GM23248 (cell line): ENCODE results near the gene MAD2L1BP. TPM values are rescaled to one million over a fixed set of nuclear protein-coding genes. Genes with fewer than 3 reads are reported as not detected.

Experiments used
- DNase-seq: peaks from one replicate; pipeline ENCODE4 v3.0.0-alpha.2; 2015
- H2AFZ ChIP-seq: fragments of 200-600 bp; sonication (generic); 2 replicates; pipeline ENCODE4 v1.6.1; 2016; ENCODE audit warnings: antibody characterized with exemption
- H3F3A ChIP-seq: fragments of 200-600 bp; sonication (generic); 2 replicates; pipeline ENCODE4 v1.6.1; 2016; ENCODE audit warnings: mild to moderate bottlenecking, antibody characterized with exemption, mixed run types; ENCODE audit not compliant: insufficient read depth
- H3K27ac ChIP-seq: fragments of 200-600 bp; sonication (generic); 2 replicates; pipeline ENCODE4 v1.5.1; 2016; ENCODE audit warnings: mild to moderate bottlenecking
- H3K27me3 ChIP-seq: fragments of 200-600 bp; sonication (generic); replicated peaks from 2 replicates; pipeline ENCODE4 v1.6.1; 2016; ENCODE audit warnings: mild to moderate bottlenecking; ENCODE audit not compliant: insufficient read depth
- H3K36me3 ChIP-seq: fragments of 200-600 bp; sonication (generic); 2 replicates; pipeline ENCODE4 v1.6.1; 2016; ENCODE audit warnings: low read depth, mild to moderate bottlenecking
- H3K4me1 ChIP-seq: fragments of 200-600 bp; sonication (generic); 2 replicates; pipeline ENCODE4 v1.6.1; 2016; ENCODE audit warnings: mild to moderate bottlenecking; ENCODE audit not compliant: insufficient read depth
- H3K4me2 ChIP-seq: fragments of 200-600 bp; sonication (generic); one replicate; pipeline ENCODE4 v1.6.1; 2016; ENCODE audit warnings: mild to moderate bottlenecking; ENCODE audit not compliant: unreplicated experiment
- H3K4me3 ChIP-seq: fragments of 200-600 bp; sonication (generic); 2 replicates; pipeline ENCODE4 v1.5.1; 2016; ENCODE audit warnings: mild to moderate bottlenecking
- H3K79me2 ChIP-seq: fragments of 200-600 bp; sonication (generic); 2 replicates; pipeline ENCODE4 v1.6.1; 2016; ENCODE audit warnings: mild to moderate bottlenecking; ENCODE audit not compliant: insufficient read depth
- H3K9ac ChIP-seq: fragments of 200-600 bp; sonication (generic); 2 replicates; pipeline ENCODE4 v1.6.1; 2016; ENCODE audit warnings: mild to moderate bottlenecking
- H3K9me2 ChIP-seq: fragments of 200-600 bp; sonication (generic); 2 replicates; pipeline ENCODE4 v1.6.1; 2016; ENCODE audit warnings: mixed run types, mild to moderate bottlenecking, moderate library complexity; ENCODE audit not compliant: insufficient read depth
- H3K9me3 ChIP-seq: fragments of 200-600 bp; sonication (generic); one replicate; pipeline ENCODE4 v1.6.1; 2017; ENCODE audit warnings: low read depth
- H4K20me1 ChIP-seq: fragments of 200-600 bp; sonication (generic); 2 replicates; pipeline ENCODE4 v1.6.0; 2016; ENCODE audit not compliant: insufficient read depth
- EZH2 ChIP-seq: fragments of 200-600 bp; sonication (generic); IDR thresholded peaks from 2 replicates; pipeline ENCODE4 v1.6.1; 2018; ENCODE audit warnings: antibody characterized with exemption, mild to moderate bottlenecking; ENCODE audit not compliant: insufficient read depth, poor library complexity, severe bottlenecking
- EZH2phosphoT487 ChIP-seq: fragments of 200-600 bp; sonication (generic); IDR thresholded peaks from 2 replicates; pipeline ENCODE4 v1.6.1; 2018; ENCODE audit warnings: antibody characterized with exemption, moderate library complexity, mild to moderate bottlenecking, low read depth; ENCODE audit not compliant: insufficient read depth
- WGBS, 2 experiments: methylation state at CpG; one replicate each; pipeline ENCODE4 v1.1.6; 2015 to 2017; ENCODE audit warnings: low lambda C conversion rate in 2 of 2, low coverage in 1 of 2; ENCODE audit errors: missing lambda C conversion rate in 2 of 2; 5-methylcytosine and 5-hydroxymethylcytosine counted together
- in situ Hi-C: fragments of 300-500 bp; cut with MboI; formaldehyde crosslinking; loops from 2 replicates; pipeline ENCODE4 v1.15.0; 2020
- polyA plus RNA-seq: library from polyadenylated mRNA; unstranded; fragments of >200 nt; fragmentation: Nextera tagmentation; extraction: Ambion mirVana; gene quantifications from 2 replicates; pipeline ENCODE4 v1.2.1, GENCODE V29; 2016
- total RNA-seq: library from RNA; depleted of rRNA; stranded (reverse); fragments of >200 nt; shearing (Covaris generic); gene quantifications from 2 replicates; pipeline ENCODE4 v1.2.3, GENCODE V29; 2014

MAD2L1BP gene
- total and polyA plus RNA-seq, 2 experiments from 2014 or later = 32.9 to 33.9 TPM

DNA sequence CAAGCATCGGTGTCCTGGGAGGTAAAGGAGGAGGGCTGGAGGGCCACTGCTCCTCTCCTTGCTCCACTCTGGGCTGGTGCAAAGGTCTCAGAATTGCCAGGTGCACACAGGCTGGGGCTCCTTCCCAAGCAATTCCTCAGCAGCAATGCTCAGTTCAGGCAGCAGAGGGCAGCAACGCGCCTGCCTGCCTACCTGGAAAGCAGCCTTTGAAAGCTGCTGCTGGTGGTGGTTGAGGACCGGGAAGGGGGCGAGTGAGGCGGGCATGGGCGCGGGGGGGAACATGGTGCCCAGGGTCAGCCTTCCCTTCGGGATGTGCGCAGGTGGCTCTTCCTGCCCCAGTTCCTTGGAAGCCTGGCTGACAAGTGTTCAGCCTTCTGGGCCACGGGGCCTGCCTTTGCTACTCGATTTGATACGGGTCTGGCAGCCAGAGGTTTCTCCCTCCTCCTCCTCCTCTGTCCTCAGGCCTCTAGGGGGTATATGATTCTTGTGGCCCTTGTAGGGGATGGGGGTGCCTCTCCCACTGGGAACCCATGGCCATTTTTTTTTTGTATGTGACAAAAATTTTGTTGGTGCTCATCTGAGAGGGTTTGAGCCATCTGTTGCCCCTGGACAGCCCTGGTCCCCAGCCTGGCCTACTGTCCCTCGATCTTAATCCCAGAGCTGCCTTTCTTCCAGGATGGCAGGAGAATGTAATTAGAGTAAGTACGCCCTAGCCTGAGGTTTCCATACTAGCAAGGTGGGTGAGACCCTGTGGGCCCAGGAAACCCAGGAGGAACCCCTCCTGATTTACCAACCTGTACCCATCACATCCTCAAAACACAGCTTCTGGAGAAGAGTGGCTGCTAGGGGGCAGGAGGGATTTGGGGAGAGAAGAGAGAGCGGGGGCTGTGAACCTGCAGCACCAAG lies 31.9 kb downstream of the MAD2L1BP start:
- TF ChIP-seq EZH2phosphoT487 (no peak), EZH2 (no peak)
- Histone ChIP-seq H3K27me3 (no peaks in the 10 kb centered on the region), H3K9me2 (no peaks in the 10 kb centered on the region), H3F3A (peaks cover 18% of the 10 kb centered on the region; the same call in 1 of the 2 replicates), H3K4me1 (peaks cover 30% of the 10 kb centered on the region), H3K4me2 (peak overlapping the region; percentile 51), H3K9me3 (no peaks in the 10 kb centered on the region), H2AFZ (no peak overlapping the region), H4K20me1 (no peaks in the 10 kb centered on the region), H3K79me2 (no peaks in the 10 kb centered on the region), H3K36me3 (no peaks in the 10 kb centered on the region), H3K9ac (no peak overlapping the region), H3K4me3 (no peak overlapping the region), H3K27ac (no peak overlapping the region)
- DNase-seq = peak; percentile 72
- 19 to 28% methylated on average over 12 to 16 of the region's 16 CpGs for WGBS, 2 experiments
- in situ Hi-C loops = loop anchor here (25.0 kb wide), 1 partner anchor 420 kb away; no protein-coding TSS in a partner anchor

DNA sequence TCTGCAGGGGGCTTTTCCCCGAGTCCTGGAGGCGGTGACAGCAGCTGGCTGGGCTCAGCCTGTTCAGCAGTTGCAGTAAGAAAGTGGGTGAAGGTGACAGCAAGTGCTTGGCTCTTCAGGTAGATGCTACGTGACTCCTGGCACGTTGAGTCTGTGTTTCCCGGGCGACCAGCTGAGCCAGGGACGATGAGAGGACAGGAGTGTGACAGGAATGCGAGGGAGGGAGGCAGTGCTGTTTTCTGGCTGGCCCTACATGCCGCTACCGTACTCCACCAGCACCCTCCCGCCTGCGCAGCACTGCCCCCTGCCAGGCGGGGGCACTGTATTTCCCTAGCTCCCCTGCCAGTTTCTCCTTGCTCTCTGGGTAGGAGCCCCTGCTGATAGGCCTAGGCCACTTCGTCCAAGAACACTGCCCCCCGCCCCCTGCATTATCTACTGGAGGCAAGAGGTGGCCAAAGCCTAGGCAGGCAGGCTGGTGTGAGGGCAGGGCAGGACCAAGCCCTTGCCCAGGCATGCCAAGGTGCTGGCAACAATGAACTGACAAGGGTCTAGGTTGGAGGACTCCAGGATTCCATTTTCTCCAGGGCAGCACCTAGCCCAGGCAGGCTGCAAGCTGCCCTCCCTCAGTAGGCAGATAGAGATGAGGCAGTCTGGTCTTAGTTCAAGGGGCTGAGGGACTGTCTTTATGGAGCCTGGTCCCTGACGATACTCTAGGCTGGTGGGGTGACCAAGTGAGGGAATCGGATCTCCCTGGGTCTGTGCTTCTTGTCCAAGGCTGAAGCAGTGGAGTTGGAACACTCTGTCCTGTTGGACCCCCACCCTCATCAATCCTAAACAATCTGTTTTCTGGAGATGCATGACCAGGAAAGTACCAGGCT lies 32.8 kb downstream of the MAD2L1BP start:
- in situ Hi-C loops = loop anchor here (25.0 kb wide), 1 partner anchor 419 kb away; no protein-coding TSS in a partner anchor

GRCh38 chr6:43669050-43669921 lies 33.6 kb downstream of the MAD2L1BP start:
- Histone ChIP-seq H3K36me3 (no peaks in the 10 kb centered on the region), H3K27me3 (no peaks in the 10 kb centered on the region), H2AFZ (no peak overlapping the region), H3K9ac (peak overlapping the region; percentile 32; the same call in 1 of the 2 replicates), H3F3A (peaks cover 18% of the 10 kb centered on the region; the same call in 1 of the 2 replicates), H3K4me1 (peaks cover 30% of the 10 kb centered on the region), H3K9me3 (no peaks in the 10 kb centered on the region), H3K79me2 (no peaks in the 10 kb centered on the region), H3K4me2 (peak overlapping the region; percentile 33), H3K9me2 (no peaks in the 10 kb centered on the region), H3K27ac (peak overlapping the region; percentile 53), H3K4me3 (no peak overlapping the region), H4K20me1 (no peaks in the 10 kb centered on the region)
- in situ Hi-C loops = loop anchor here (25.0 kb wide), 1 partner anchor 418 kb away; no protein-coding TSS in a partner anchor
- peak; percentile 94 for DNase-seq
- WGBS, 2 experiments = 9 to 11% methylated on average over 15 of the region's 15 CpGs
- no peak for TF ChIP-seq EZH2
- TF ChIP-seq EZH2phosphoT487 = no peak

More for the DNA sequence above, 32.8 kb downstream of the MAD2L1BP start:
- Histone ChIP-seq H3K4me2 (peak overlapping the region; percentile 33), H3K4me3 (no peak overlapping the region), H3K4me1 (peaks cover 30% of the 10 kb centered on the region), H3K9me2 (no peaks in the 10 kb centered on the region), H3K9ac (peak overlapping the region; percentile 17; the same call in 1 of the 2 replicates), H4K20me1 (no peaks in the 10 kb centered on the region), H3K9me3 (no peaks in the 10 kb centered on the region), H3K79me2 (no peaks in the 10 kb centered on the region), H3K27me3 (no peaks in the 10 kb centered on the region), H3K27ac (peak overlapping the region; percentile 53; the same call in 1 of the 2 replicates), H3F3A (peaks cover 18% of the 10 kb centered on the region; the same call in 1 of the 2 replicates), H3K36me3 (no peaks in the 10 kb centered on the region), H2AFZ (no peak overlapping the region)
- TF ChIP-seq EZH2 (no peak), EZH2phosphoT487 (no peak)
- peak; percentile 72 for DNase-seq
- WGBS, 2 experiments = 17 to 20% methylated on average over 14 to 17 of the region's 17 CpGs
